Measurements from ENCODE around the gene SH3BGRL2.

SH3BGRL2 gene

DNA sequence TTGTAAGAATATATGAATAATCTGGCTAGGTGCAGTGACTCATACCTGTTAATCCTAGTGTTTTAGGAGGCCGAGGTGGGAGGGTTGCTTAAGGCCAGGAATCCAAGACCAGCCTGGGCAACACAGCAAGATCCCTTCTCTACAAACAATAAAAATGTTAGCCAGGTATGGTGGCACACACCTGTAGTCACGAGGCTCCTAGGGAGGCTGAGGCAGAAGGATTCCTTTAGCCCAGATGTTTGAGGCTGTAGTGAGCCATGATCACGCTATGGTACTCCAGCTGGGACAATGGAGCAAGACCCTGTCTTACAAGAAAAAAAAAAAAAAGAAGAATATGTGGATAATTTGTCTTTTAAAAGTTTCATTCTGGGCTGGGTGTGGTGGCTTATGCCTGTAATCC is 75.4 kb downstream of the SH3BGRL2 start:
- H3K36me3 ChIP-seq (ENCODE audit: control insufficient read depth in 2 of 2, insufficient read depth in 1 of 2, low read length in 2 of 2): no peaks in the 10 kb centered on the region
- H3K4me3 ChIP-seq (ENCODE audit: low read depth, low read length): no peak overlapping the region
- TF ChIP-seq ZNF121 (tag by site-specific recombination; IDR thresholded peaks at IDR 0.05) (peak; percentile 42; the same call in 1 of the 2 replicates), SETDB1 (IDR thresholded peaks at IDR 0.05; ENCODE audit: insufficient read length, low read length) (no peak)
- ChIA-PET CTCF (no interaction called here), POLR2A (no interaction called here)
- no peaks in the 10 kb centered on the region for H3K4me1 ChIP-seq (ENCODE audit: control insufficient read depth, insufficient read depth, low read length)
- no peak overlapping the region for H3K27ac ChIP-seq (ENCODE audit: extremely low read depth, low read depth, low read length)
- H3K9me3 ChIP-seq (ENCODE audit: control insufficient read depth, insufficient read depth, low read depth, low read length): no peaks in the 10 kb centered on the region

DNA sequence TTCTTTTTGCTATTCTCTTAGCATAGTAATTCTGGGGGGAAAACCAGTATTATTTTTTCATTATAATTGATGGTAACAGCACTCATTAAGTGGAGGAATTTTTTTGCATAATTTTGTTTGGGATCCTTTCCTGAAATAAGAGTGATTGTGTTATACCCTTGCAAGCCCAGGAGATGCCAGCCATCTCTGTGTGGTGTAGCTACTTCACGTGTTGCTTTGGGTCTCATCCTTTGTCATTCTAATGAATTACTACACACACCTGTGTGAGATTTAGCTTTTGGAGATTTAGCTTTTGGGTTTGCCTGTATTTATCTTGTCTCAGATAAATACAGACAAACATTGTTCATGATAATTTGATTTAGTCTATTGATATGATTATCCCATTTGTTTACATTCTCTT is 76.5 kb downstream of the SH3BGRL2 start:
- TF ChIP-seq, protein P1, sequence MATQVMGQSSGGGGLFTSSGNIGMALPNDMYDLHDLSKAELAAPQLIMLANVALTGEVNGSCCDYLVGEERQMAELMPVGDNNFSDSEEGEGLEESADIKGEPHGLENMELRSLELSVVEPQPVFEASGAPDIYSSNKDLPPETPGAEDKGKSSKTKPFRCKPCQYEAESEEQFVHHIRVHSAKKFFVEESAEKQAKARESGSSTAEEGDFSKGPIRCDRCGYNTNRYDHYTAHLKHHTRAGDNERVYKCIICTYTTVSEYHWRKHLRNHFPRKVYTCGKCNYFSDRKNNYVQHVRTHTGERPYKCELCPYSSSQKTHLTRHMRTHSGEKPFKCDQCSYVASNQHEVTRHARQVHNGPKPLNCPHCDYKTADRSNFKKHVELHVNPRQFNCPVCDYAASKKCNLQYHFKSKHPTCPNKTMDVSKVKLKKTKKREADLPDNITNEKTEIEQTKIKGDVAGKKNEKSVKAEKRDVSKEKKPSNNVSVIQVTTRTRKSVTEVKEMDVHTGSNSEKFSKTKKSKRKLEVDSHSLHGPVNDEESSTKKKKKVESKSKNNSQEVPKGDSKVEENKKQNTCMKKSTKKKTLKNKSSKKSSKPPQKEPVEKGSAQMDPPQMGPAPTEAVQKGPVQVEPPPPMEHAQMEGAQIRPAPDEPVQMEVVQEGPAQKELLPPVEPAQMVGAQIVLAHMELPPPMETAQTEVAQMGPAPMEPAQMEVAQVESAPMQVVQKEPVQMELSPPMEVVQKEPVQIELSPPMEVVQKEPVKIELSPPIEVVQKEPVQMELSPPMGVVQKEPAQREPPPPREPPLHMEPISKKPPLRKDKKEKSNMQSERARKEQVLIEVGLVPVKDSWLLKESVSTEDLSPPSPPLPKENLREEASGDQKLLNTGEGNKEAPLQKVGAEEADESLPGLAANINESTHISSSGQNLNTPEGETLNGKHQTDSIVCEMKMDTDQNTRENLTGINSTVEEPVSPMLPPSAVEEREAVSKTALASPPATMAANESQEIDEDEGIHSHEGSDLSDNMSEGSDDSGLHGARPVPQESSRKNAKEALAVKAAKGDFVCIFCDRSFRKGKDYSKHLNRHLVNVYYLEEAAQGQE (tag by site-specific recombination; IDR thresholded peaks at IDR 0.05): no peak
- no peak for TF ChIP-seq TRIM28 (IDR thresholded peaks at IDR 0.05; ENCODE audit: borderline replicate concordance, low read length)
- no peak for TF ChIP-seq ZEB2 (tag by site-specific recombination; IDR thresholded peaks at IDR 0.05)
- TF ChIP-seq ZNF292 (tag by site-specific recombination; IDR thresholded peaks at IDR 0.05; ENCODE audit: borderline replicate concordance, low read depth): no peak
- no peak for TF ChIP-seq OSR2 (tag by site-specific recombination; IDR thresholded peaks at IDR 0.05)
- no peak for TF ChIP-seq ZNF202 (tag by site-specific recombination; IDR thresholded peaks at IDR 0.05; ENCODE audit: borderline replicate concordance)
- TF ChIP-seq, protein P2, sequence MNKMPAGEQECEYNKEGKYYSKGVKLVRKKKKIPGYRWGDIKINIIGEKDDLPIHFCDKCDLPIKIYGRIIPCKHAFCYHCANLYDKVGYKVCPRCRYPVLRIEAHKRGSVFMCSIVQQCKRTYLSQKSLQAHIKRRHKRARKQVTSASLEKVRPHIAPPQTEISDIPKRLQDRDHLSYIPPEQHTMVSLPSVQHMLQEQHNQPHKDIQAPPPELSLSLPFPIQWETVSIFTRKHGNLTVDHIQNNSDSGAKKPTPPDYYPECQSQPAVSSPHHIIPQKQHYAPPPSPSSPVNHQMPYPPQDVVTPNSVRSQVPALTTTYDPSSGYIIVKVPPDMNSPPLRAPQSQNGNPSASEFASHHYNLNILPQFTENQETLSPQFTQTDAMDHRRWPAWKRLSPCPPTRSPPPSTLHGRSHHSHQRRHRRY (tag by site-specific recombination; IDR thresholded peaks at IDR 0.05): no peak
- no peak for TF ChIP-seq REPIN1 (tag by site-specific recombination; IDR thresholded peaks at IDR 0.05; ENCODE audit: low read depth)
- TF ChIP-seq ZNF112 (tag by site-specific recombination; IDR thresholded peaks at IDR 0.05): no peak
- TF ChIP-seq PRDM1 (tag by site-specific recombination; IDR thresholded peaks at IDR 0.05): no peak
- no peak for TF ChIP-seq ZNF776 (tag by site-specific recombination; IDR thresholded peaks at IDR 0.05; ENCODE audit: borderline replicate concordance)
- TF ChIP-seq, protein P3, sequence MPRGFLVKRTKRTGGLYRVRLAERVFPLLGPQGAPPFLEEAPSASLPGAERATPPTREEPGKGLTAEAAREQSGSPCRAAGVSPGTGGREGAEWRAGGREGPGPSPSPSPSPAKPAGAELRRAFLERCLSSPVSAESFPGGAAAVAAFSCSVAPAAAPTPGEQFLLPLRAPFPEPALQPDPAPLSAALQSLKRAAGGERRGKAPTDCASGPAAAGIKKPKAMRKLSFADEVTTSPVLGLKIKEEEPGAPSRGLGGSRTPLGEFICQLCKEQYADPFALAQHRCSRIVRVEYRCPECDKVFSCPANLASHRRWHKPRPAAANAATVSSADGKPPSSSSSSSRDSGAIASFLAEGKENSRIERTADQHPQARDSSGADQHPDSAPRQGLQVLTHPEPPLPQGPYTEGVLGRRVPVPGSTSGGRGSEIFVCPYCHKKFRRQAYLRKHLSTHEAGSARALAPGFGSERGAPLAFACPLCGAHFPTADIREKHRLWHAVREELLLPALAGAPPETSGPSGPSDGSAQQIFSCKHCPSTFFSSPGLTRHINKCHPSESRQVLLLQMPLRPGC (tag by site-specific recombination; IDR thresholded peaks at IDR 0.05): no peak
- CTCF ChIA-PET: interaction anchor here (0.6 to 1.2 kb wide), 3 partner anchors 34 to 628 kb away, joined by 3 to 4 read pairs (median 4); no protein-coding TSS in a partner anchor
- Histone ChIP-seq H3K27ac (ENCODE audit: extremely low read depth, low read depth, low read length) (no peak overlapping the region), H3K9me3 (ENCODE audit: control insufficient read depth, insufficient read depth, low read depth, low read length) (no peaks in the 10 kb centered on the region), H3K36me3 (ENCODE audit: control insufficient read depth in 2 of 2, insufficient read depth in 1 of 2, low read length in 2 of 2) (no peaks in the 10 kb centered on the region), H3K4me1 (ENCODE audit: control insufficient read depth, insufficient read depth, low read length) (no peaks in the 10 kb centered on the region), H3K4me3 (ENCODE audit: low read depth, low read length) (no peak overlapping the region)
- POLR2A ChIA-PET: interaction anchor here (0.7 kb wide), 1 partner anchor 8 kb away, joined by 5 read pairs; no protein-coding TSS in a partner anchor

DNA sequence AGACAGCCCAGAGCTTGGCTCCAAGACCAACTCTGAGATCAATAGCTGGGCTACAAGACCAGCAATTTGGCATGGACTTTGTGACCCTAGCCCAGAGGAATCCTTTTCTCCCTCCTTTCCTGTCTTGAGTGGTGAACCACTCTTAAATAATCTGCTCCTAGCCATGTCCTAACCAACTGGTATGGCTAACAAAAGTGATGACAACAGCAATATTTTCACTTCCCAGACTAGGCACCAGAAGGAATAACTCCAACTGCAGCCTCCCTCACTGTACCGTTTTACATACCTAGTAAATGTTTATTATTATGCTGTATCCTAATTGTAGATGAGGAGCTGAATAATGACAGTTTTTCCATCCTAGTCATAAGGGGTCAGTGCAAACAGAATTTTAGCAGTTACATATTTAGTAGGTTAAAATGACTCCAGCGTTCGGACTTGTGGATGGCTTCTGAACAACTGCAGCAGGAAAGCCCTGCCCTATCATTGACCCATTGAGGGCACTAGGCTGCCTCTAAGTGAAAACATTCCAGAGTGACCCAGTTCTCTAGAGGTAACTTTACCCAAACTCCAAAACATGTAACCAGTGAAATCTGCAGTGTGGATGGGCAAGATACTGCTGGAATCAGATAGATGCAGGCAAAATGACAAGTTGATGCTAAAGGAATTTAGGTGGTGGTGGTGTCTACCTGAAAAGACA is 77.1 kb downstream of the SH3BGRL2 start:
- Histone ChIP-seq H3K9me3 (ENCODE audit: control insufficient read depth, insufficient read depth, low read depth, low read length) (no peaks in the 10 kb centered on the region), H3K4me3 (ENCODE audit: low read depth, low read length) (no peak overlapping the region), H3K27ac (ENCODE audit: extremely low read depth, low read depth, low read length) (no peak overlapping the region), H3K4me1 (ENCODE audit: control insufficient read depth, insufficient read depth, low read length) (no peaks in the 10 kb centered on the region), H3K36me3 (ENCODE audit: control insufficient read depth in 2 of 2, insufficient read depth in 1 of 2, low read length in 2 of 2) (no peaks in the 10 kb centered on the region)
- ChIA-PET CTCF (interaction anchor here (1.2 kb wide), 1 partner anchor 34 kb away, joined by 4 read pairs; no protein-coding TSS in a partner anchor), POLR2A (no interaction called here)
- TF ChIP-seq ZNF175 (tag by site-specific recombination; IDR thresholded peaks at IDR 0.05) (no peak), SP2 (tag by site-specific recombination; IDR thresholded peaks at IDR 0.05) (no peak), MYNN (tag by site-specific recombination; IDR thresholded peaks at IDR 0.05; ENCODE audit: borderline replicate concordance) (no peak), ZNF121 (tag by site-specific recombination; IDR thresholded peaks at IDR 0.05) (no peak), ZNF624 (tag by site-specific recombination; IDR thresholded peaks at IDR 0.05) (no peak)
- TF ChIP-seq, protein P2 (tag by site-specific recombination; IDR thresholded peaks at IDR 0.05): no peak
- TF ChIP-seq, protein P4, sequence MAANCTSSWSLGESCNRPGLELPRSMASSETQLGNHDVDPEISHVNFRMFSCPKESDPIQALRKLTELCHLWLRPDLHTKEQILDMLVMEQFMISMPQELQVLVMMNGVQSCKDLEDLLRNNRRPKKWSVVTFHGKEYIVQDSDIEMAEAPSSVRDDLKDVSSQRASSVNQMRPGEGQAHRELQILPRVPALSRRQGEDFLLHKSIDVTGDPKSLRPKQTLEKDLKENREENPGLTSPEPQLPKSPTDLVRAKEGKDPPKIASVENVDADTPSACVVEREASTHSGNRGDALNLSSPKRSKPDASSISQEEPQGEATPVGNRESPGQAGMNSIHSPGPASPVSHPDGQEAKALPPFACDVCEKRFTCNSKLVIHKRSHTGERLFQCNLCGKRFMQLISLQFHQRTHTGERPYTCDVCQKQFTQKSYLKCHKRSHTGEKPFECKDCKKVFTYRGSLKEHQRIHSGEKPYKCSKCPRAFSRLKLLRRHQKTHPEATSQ (tag by site-specific recombination; IDR thresholded peaks at IDR 0.05): no peak
- TF ChIP-seq, protein P5, sequence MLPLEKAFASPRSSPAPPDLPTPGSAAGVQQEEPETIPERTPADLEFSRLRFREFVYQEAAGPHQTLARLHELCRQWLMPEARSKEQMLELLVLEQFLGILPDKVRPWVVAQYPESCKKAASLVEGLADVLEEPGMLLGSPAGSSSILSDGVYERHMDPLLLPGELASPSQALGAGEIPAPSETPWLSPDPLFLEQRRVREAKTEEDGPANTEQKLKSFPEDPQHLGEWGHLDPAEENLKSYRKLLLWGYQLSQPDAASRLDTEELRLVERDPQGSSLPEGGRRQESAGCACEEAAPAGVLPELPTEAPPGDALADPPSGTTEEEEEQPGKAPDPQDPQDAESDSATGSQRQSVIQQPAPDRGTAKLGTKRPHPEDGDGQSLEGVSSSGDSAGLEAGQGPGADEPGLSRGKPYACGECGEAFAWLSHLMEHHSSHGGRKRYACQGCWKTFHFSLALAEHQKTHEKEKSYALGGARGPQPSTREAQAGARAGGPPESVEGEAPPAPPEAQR (tag by site-specific recombination; IDR thresholded peaks at IDR 0.05): no peak
